MM.1S (cell line): Measurements from ENCODE around the gene HCCS.

ENCODE experiments used
- DNase-seq: peaks from one replicate; pipeline ENCODE4 v3.0.0-alpha.2; 2015
- H2AFZ ChIP-seq: fragments of 300-600 bp; sonication (generic); 2 replicates; pipeline ENCODE4 v1.6.0; 2016; ENCODE audit warnings: antibody characterized with exemption, low read length
- H3F3A ChIP-seq: fragments of 300-600 bp; sonication (generic); 2 replicates; pipeline ENCODE4 v1.6.1; 2016; ENCODE audit warnings: mild to moderate bottlenecking, antibody characterized with exemption, low read length, moderate library complexity, mixed read lengths; ENCODE audit not compliant: insufficient read depth
- H3K27ac ChIP-seq: fragments of 300-600 bp; sonication (generic); 2 replicates; pipeline ENCODE4 v1.5.1; 2016; ENCODE audit warnings: mild to moderate bottlenecking, low read length
- H3K27me3 ChIP-seq: fragments of 300-600 bp; sonication (generic); replicated peaks from 2 replicates; pipeline ENCODE4 v1.6.0; 2016; ENCODE audit warnings: low read length; ENCODE audit not compliant: insufficient read depth
- H3K36me3 ChIP-seq: fragments of 300-600 bp; sonication (generic); replicated peaks from 2 replicates; pipeline ENCODE4 v1.6.1; 2016; ENCODE audit warnings: mild to moderate bottlenecking, low read length, mixed read lengths; ENCODE audit not compliant: insufficient read depth
- H3K4me1 ChIP-seq: fragments of 300-600 bp; sonication (generic); 2 replicates; pipeline ENCODE4 v1.6.1; 2016; ENCODE audit warnings: low read length, mixed read lengths
- H3K4me2 ChIP-seq: fragments of 300-600 bp; sonication (generic); 2 replicates; pipeline ENCODE4 v1.6.0; 2016; ENCODE audit warnings: low read depth, low read length
- H3K4me3 ChIP-seq: fragments of 300-600 bp; sonication (generic); 2 replicates; pipeline ENCODE4 v1.5.1; 2016; ENCODE audit warnings: low read length, mixed read lengths
- H3K79me2 ChIP-seq: fragments of 300-600 bp; sonication (generic); 2 replicates; pipeline ENCODE4 v1.6.1; 2016; ENCODE audit warnings: mixed run types, low read length, mixed read lengths
- H3K9ac ChIP-seq: fragments of 300-600 bp; sonication (generic); 2 replicates; pipeline ENCODE4 v1.6.1; 2016; ENCODE audit warnings: low read length, mixed read lengths
- H3K9me2 ChIP-seq: fragments of 300-600 bp; sonication (generic); replicated peaks from 2 replicates; pipeline ENCODE4 v1.6.1; 2016; ENCODE audit warnings: mild to moderate bottlenecking, low read length, mixed read lengths; ENCODE audit not compliant: insufficient read depth
- H3K9me3 ChIP-seq: fragments of 300-600 bp; sonication (generic); replicated peaks from 2 replicates; pipeline ENCODE4 v1.6.1; 2016; ENCODE audit warnings: mild to moderate bottlenecking, low read length, mixed read lengths; ENCODE audit not compliant: insufficient read depth
- H4K20me1 ChIP-seq: fragments of 300-600 bp; sonication (generic); 2 replicates; pipeline ENCODE4 v1.6.1; 2016; ENCODE audit warnings: mild to moderate bottlenecking, low read length, moderate library complexity, mixed read lengths; ENCODE audit not compliant: insufficient read depth
- EZH2 ChIP-seq: fragments of 300-600 bp; sonication (generic); optimal IDR thresholded peaks from 2 replicates; pipeline ENCODE3; 2017; ENCODE audit warnings: low read depth, mild to moderate bottlenecking, antibody characterized with exemption, low read length, mixed read lengths
- EZH2phosphoT487 ChIP-seq: fragments of 300-600 bp; sonication (generic); IDR thresholded peaks from 2 replicates; pipeline ENCODE4 v1.6.1; 2018; ENCODE audit warnings: antibody characterized with exemption, low read length
- TF ChIP-seq, protein P1 (sequence below): fragments of 300-600 bp; sonication (generic); IDR thresholded peaks from 2 replicates; pipeline ENCODE4 v1.5.1; 2016; ENCODE audit warnings: antibody characterized with exemption, low read length, mixed read lengths

HCCS gene

DNA sequence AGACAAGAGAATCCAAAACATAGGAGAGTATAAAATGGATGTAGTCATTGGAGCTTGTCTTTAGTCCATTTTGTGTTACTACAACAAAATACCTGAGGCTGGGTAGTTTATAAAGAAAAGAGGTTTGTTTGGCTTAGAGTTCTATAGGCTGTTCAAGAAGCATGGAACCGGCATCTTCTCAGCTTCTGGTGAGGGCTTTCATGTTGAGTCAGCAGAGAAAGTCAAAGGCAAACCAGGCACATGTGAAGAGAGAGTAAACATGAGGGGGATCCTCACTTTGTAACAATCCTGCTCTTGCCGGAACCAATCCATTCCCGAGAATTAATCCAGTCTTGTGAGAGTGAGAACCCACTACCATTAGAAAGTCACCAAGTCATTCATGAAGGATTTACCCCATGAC lies 8.1 kb upstream of the HCCS start:
- H4K20me1 ChIP-seq: no peaks in the 10 kb centered on the region
- no peaks in the 10 kb centered on the region for H3K36me3 ChIP-seq
- no peaks in the 10 kb centered on the region for H3K9me3 ChIP-seq
- H3K27me3 ChIP-seq: no peaks in the 10 kb centered on the region
- H3K9me2 ChIP-seq: no peaks in the 10 kb centered on the region
- H3F3A ChIP-seq: no peaks in the 10 kb centered on the region
- H2AFZ ChIP-seq: no peak overlapping the region
- H3K4me1 ChIP-seq: no peaks in the 10 kb centered on the region
- H3K79me2 ChIP-seq: no peaks in the 10 kb centered on the region
- no peak for DNase-seq
- no peak overlapping the region for H3K4me3 ChIP-seq
- H3K9ac ChIP-seq: no peak overlapping the region
- H3K4me2 ChIP-seq: no peak overlapping the region
- H3K27ac ChIP-seq: no peak overlapping the region
- TF ChIP-seq EZH2 (no peak), EZH2phosphoT487 (no peak)
- TF ChIP-seq, protein P1, sequence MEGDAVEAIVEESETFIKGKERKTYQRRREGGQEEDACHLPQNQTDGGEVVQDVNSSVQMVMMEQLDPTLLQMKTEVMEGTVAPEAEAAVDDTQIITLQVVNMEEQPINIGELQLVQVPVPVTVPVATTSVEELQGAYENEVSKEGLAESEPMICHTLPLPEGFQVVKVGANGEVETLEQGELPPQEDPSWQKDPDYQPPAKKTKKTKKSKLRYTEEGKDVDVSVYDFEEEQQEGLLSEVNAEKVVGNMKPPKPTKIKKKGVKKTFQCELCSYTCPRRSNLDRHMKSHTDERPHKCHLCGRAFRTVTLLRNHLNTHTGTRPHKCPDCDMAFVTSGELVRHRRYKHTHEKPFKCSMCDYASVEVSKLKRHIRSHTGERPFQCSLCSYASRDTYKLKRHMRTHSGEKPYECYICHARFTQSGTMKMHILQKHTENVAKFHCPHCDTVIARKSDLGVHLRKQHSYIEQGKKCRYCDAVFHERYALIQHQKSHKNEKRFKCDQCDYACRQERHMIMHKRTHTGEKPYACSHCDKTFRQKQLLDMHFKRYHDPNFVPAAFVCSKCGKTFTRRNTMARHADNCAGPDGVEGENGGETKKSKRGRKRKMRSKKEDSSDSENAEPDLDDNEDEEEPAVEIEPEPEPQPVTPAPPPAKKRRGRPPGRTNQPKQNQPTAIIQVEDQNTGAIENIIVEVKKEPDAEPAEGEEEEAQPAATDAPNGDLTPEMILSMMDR: no peak

DNA sequence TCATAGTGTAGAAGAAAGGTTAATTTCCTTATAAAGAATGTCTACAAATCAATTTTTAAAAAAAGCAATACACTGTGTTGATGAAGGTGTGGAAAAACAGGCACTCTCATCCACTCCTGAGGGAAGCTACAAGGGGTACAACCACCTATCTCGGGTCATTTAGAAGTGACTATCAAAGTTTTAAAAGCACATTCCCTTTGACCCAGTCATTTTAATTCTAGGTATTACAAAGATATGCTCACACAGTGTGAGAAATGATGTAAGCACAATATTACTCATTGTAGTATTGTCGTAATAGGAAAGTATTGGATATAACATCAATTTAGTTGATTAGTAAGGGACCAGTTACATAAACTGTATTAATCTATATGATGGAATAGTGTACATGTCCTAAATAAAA lies 7.4 kb upstream of the HCCS start:
- Histone ChIP-seq H3K9me2 (no peaks in the 10 kb centered on the region), H3F3A (no peaks in the 10 kb centered on the region), H3K4me3 (no peak overlapping the region), H3K4me2 (no peak overlapping the region), H4K20me1 (no peaks in the 10 kb centered on the region), H3K4me1 (no peaks in the 10 kb centered on the region), H2AFZ (no peak overlapping the region), H3K27me3 (no peaks in the 10 kb centered on the region), H3K79me2 (no peaks in the 10 kb centered on the region), H3K9me3 (no peaks in the 10 kb centered on the region), H3K9ac (no peak overlapping the region), H3K36me3 (no peaks in the 10 kb centered on the region), H3K27ac (no peak overlapping the region)
- no peak for TF ChIP-seq EZH2phosphoT487
- TF ChIP-seq, protein P1: no peak
- TF ChIP-seq EZH2: no peak
- DNase-seq: no peak

DNA sequence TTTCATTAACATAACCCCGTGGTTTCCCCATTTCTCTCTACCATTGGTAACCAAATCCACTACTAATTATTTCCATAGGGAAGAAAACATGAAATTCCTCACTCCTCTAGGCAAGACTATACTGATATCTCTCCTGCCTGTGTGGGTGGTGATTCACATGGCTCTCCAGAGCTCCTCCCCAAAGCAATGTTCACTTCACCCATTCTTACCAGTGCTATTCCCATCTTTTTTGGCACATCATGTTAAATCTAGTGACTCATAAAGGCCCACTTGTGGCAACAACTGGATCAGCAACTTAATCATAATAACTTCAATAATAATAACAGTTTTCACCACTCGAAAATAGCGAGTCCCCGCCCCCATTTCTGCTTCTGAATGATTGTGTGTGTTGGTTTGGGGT lies 6.1 kb upstream of the HCCS start:
- Histone ChIP-seq H3K4me2 (no peak overlapping the region), H3K79me2 (no peaks in the 10 kb centered on the region), H3K9me3 (no peaks in the 10 kb centered on the region), H2AFZ (no peak overlapping the region), H3K9me2 (no peaks in the 10 kb centered on the region), H3K4me3 (no peak overlapping the region), H3K27me3 (no peaks in the 10 kb centered on the region), H4K20me1 (no peaks in the 10 kb centered on the region), H3K4me1 (no peaks in the 10 kb centered on the region), H3K36me3 (no peaks in the 10 kb centered on the region), H3K9ac (no peak overlapping the region), H3F3A (no peaks in the 10 kb centered on the region), H3K27ac (no peak overlapping the region)
- TF ChIP-seq EZH2: no peak
- no peak for TF ChIP-seq EZH2phosphoT487
- TF ChIP-seq, protein P1: no peak
- DNase-seq: no peak
